ENCODE data around the gene PCBP1. TPM values are rescaled to one million over a fixed set of nuclear protein-coding genes. Genes with fewer than 3 reads are reported as not detected.

PCBP1 gene
- polyA plus RNA-seq, 1 experiment = 87.4 TPM

DNA sequence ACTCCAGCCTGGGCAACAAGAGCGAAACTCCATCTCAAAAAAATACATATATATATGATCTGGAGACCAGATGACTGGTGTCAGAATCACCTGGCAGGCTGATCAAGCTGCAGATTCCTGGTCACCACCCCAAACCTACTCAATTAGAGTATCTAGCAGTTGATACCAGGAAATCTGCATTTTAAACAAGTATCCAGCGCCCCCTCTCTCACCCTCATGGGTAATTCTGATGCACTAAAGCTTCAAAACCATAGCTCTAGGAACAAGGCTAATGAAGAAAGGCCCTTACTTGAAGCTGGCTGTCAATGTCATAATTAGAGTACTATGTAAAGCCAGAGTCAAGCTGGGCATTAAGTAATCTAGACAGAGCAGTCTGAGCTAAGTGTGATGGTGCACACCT lies 25.0 kb upstream of the PCBP1 start:
- ChIA-PET POLR2A (interaction anchor here (0.6 kb wide), 1 partner anchor 145 kb away, joined by 3 read pairs; no protein-coding TSS in a partner anchor), CTCF (interaction anchor here (0.6 to 1.6 kb wide), 5 partner anchors 9 to 151 kb away, joined by 3 to 6 read pairs (median 3); no protein-coding TSS in a partner anchor)
- TF ChIP-seq, protein P1, sequence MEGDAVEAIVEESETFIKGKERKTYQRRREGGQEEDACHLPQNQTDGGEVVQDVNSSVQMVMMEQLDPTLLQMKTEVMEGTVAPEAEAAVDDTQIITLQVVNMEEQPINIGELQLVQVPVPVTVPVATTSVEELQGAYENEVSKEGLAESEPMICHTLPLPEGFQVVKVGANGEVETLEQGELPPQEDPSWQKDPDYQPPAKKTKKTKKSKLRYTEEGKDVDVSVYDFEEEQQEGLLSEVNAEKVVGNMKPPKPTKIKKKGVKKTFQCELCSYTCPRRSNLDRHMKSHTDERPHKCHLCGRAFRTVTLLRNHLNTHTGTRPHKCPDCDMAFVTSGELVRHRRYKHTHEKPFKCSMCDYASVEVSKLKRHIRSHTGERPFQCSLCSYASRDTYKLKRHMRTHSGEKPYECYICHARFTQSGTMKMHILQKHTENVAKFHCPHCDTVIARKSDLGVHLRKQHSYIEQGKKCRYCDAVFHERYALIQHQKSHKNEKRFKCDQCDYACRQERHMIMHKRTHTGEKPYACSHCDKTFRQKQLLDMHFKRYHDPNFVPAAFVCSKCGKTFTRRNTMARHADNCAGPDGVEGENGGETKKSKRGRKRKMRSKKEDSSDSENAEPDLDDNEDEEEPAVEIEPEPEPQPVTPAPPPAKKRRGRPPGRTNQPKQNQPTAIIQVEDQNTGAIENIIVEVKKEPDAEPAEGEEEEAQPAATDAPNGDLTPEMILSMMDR (IDR thresholded peaks at IDR 0.05; ENCODE audit: insufficient read depth, low read depth, low read length) = no peak
- no peak overlapping the region for H3K4me3 ChIP-seq (ENCODE audit: low read depth, low read length)
- peaks cover 6% of the 10 kb centered on the region for H3K36me3 ChIP-seq (ENCODE audit: control insufficient read depth, insufficient read depth, low read length)
- H3K27me3 ChIP-seq (ENCODE audit: control insufficient read depth, insufficient read depth, low read length) = no peaks in the 10 kb centered on the region
- no peak for DNase-seq (ENCODE audit: low read depth)

DNA sequence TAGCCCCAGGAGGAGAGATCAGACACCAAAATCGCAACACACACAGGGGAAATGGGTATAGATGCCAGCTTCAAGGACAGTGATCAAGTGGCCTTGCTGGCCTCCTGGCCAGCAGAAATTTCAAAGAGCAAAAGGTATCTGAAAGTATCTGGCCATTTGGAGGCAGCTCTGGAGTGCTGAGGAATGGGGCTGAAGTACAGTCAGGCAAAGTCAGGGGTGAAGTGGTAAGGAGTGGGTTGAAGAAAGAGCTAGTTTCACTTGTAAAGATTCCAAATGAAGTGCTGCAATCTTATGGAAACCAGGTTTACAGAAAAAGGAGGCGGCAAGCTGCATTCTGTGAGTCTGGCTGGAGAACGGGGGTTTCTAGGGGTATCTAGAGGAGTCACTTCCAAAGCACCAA lies 19.2 kb upstream of the PCBP1 start:
- no peak for DNase-seq (ENCODE audit: low read depth)
- no peaks in the 10 kb centered on the region for H3K27me3 ChIP-seq (ENCODE audit: control insufficient read depth, insufficient read depth, low read length)
- ChIA-PET CTCF (interaction anchor here (1.1 to 7.4 kb wide), 4 partner anchors 10 to 153 kb away, joined by 3 to 84 read pairs (median 4); partner anchors contain the start of gene MXD1), POLR2A (no interaction called here)
- TF ChIP-seq, protein P1 (IDR thresholded peaks at IDR 0.05; ENCODE audit: insufficient read depth, low read depth, low read length) = no peak
- no peaks in the 10 kb centered on the region for H3K36me3 ChIP-seq (ENCODE audit: control insufficient read depth, insufficient read depth, low read length)
- H3K4me3 ChIP-seq (ENCODE audit: low read depth, low read length) = no peak overlapping the region

DNA sequence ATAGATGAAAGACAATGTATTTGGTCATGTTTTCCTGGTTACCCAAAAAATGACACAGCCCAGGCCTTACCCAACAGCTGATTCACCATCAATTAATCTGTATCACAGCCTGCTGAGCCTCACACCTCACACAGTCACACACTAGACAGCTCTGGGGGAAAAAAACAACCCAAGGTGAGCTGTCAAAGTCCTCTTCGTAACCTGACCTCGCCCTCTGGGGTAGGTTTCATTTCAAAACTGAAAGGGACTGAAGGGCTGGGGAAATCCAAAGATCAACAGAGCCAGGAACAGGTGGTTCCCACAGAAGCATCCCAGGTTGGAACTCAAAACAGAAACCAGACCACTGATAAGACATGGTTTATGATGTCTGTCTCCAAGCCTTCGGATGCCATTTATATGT lies 18.2 kb upstream of the PCBP1 start:
- POLR2A ChIA-PET = interaction anchor here (1.6 kb wide), 1 partner anchor 155 kb away, joined by 4 read pairs; the partner anchor contains the start of gene MXD1
- H3K36me3 ChIP-seq (ENCODE audit: control insufficient read depth, insufficient read depth, low read length) = no peaks in the 10 kb centered on the region
- no peaks in the 10 kb centered on the region for H3K27me3 ChIP-seq (ENCODE audit: control insufficient read depth, insufficient read depth, low read length)
- TF ChIP-seq, protein P1 (IDR thresholded peaks at IDR 0.05; ENCODE audit: insufficient read depth, low read depth, low read length) = no peak
- no peak for DNase-seq (ENCODE audit: low read depth)
- no peak overlapping the region for H3K4me3 ChIP-seq (ENCODE audit: low read depth, low read length)
- CTCF ChIA-PET = interaction anchor here (1.1 to 7.4 kb wide), 5 partner anchors 11 to 154 kb away, joined by 3 to 84 read pairs (median 5); partner anchors contain the start of gene MXD1

DNA sequence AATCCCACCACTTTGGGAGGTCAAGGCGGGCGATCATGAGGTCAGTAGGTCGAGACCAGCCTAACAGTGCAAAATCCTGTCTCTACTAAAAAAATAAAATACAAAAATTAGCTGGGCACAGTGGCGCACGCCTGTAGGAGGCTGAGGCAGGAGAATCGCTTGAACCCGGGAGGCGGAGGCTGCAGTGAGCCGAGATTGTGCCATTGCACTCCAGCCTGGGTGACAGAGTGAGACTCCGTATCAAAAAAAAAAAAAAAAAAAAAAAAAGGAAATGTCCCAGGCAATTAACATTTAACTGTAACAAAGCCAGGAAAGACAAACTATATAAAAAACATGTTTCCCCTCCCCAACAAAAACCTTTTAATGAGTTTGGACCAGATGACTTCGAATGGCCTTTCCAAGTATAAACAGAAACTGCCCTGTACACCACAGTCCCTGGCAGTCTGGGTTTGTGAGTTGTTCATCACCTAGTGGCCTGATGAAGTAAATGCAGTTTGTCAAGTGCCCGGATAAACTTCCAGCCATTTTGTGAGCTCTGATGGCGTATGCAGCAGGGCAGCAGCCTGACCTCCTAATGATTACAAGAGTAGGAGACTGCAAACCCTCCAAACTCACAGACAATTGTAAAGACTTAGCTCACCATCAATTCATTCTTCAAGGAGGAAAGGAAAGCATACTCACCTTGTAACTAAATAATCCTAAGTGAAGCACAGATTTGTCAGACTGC lies 16.6 kb upstream of the PCBP1 start:
- H3K36me3 ChIP-seq (ENCODE audit: control insufficient read depth, insufficient read depth, low read length) = no peaks in the 10 kb centered on the region; the same call in 1 of the 2 replicates
- ChIA-PET POLR2A (interaction anchor here (0.7 to 1.6 kb wide), 2 partner anchors 156 to 802 kb away, joined by 3 to 4 read pairs; partner anchors contain the start of gene MXD1), CTCF (interaction anchor here (0.6 to 7.4 kb wide), 11 partner anchors 9 to 188 kb away, joined by 3 to 84 read pairs (median 5); partner anchors contain the start of genes MXD1 and PCYOX1)
- DNase-seq (ENCODE audit: low read depth) = peak; percentile 50
- H3K27me3 ChIP-seq (ENCODE audit: control insufficient read depth, insufficient read depth, low read length) = no peaks in the 10 kb centered on the region
- TF ChIP-seq, protein P1 (IDR thresholded peaks at IDR 0.05; ENCODE audit: insufficient read depth, low read depth, low read length) = peak; percentile 93
- H3K4me3 ChIP-seq (ENCODE audit: low read depth, low read length) = no peak overlapping the region

DNA sequence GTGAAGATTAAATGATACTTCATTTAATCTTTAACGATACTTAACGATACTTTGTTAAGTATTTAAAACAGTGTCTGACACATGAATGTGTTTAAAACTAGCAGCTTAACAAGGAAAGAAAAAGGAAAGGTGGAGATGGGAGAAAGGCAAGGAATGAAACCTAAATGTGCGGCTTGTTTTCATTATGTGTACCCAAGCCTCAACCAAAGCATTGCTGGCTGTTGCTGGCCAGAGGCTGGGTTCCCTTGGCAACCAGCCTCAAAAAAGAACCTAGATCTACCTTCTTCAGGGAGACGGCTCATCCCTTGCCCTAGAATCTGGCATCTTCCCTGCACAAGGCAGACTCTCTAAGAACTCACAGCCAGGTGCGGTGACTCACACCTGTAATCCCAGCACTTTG lies 13.8 kb upstream of the PCBP1 start:
- TF ChIP-seq, protein P1 (IDR thresholded peaks at IDR 0.05; ENCODE audit: insufficient read depth, low read depth, low read length) = no peak
- CTCF ChIA-PET = interaction anchor here (0.8 to 7.4 kb wide), 2 partner anchors 32 to 159 kb away, joined by 4 to 84 read pairs; partner anchors contain the start of gene MXD1
- H3K27me3 ChIP-seq (ENCODE audit: control insufficient read depth, insufficient read depth, low read length) = no peaks in the 10 kb centered on the region
- no peak for DNase-seq (ENCODE audit: low read depth)
- H3K36me3 ChIP-seq (ENCODE audit: control insufficient read depth, insufficient read depth, low read length) = peaks cover 2% of the 10 kb centered on the region
- H3K4me3 ChIP-seq (ENCODE audit: low read depth, low read length) = no peak overlapping the region
- POLR2A ChIA-PET = no interaction called here
